GM18907 (cell line): Measurements from ENCODE around the gene ZNF470.

Experiments
- ATAC-seq: cut with Tn5 transposase; IDR thresholded peaks from one replicate; pipeline ENCODE4 v1.9.1; 2021; ENCODE audit warnings: mild to moderate bottlenecking, moderate library complexity; ENCODE audit not compliant: unreplicated experiment

The ZNF470 gene

GRCh38 chr19:56567274-56568120, at the start of gene ZNF470:
Gene ZNF470, plus strand, starts transcription at chr19:56567468. Its CDS starts 2,844 bp downstream, at chr19:56570312.
- ATAC-seq: peak; percentile 97

- no peak for ATAC-seq
Observed at GRCh38 chr19:56525214-56525860, 41.9 kb upstream of the ZNF470 start.

DNA sequence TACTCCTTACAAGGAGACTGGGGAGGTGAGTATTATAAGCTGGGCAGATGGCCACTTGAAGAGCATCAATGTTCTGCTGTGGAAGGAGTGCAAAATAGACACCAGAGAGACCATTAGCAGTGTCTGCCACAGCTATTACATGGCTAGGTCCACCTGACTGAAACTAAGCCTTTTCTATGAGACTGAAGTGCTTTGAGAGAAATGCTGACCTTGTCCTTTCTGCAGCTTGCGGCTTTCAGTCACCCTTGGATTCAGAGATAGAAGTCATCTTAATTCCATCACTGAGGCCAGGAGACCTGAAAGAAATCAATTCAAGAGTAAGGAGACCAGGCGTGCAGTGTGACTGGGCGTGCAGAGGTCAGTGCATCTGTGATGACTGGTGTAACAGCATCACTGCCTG, 29.8 kb upstream of the ZNF470 start:
- ATAC-seq: no peak

DNA sequence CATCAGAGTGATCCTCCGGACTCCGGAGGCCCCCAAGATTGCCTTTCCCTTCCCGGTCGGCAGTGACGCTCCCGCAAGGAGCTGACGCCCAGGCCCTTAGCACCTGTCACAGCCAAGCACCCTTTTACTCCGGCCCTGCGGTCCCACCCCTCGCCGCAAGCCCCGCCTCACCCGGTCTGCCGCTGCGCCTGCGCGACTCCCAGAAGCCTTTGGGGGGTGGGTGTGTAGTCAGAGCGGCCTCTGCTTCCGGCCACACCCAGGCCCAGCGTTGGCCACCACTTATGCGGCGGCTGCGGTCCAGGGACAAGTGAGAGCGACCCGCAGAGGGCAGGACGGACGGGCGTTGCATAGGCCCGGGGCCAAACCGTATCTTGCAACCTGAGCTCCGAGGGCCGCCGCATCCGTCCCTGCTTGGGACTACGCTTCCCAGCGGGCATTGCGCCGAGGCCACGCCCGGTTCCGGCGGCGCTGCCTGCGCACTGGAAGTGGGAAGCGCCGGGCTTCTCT, 29.0 kb upstream of the ZNF470 start:
- ATAC-seq: peak; percentile 82

GRCh38 chr19:56538761-56539263, 28.5 kb upstream of the ZNF470 start, which contains the start of gene ZFP28:
Gene ZFP28, plus strand, starts transcription at chr19:56538948. Its CDS starts 71 bp downstream, at chr19:56539019.
- ATAC-seq: peak; percentile 42

DNA sequence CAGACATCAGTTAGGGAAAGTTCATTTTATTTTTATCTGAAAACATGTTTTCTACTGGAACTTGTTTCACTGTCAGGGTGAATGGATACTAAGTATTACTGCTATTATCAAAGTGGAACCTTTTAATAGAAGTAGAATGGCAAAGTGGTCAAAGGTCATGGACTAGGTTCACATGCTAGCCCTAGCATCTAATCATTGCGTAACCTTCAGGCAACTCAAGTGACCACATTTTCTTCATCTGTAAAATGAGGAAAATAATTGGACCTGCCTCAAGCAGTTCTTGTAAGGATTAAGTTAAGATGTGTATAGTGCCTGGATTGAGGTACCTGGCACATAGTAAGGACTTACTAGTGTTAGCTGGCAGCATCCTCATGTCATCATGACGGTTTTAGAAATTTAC, 23.5 kb upstream of the ZNF470 start:
- ATAC-seq: no peak

- no peak for ATAC-seq
Observed at GRCh38 chr19:56547535-56547934, 19.7 kb upstream of the ZNF470 start.

DNA sequence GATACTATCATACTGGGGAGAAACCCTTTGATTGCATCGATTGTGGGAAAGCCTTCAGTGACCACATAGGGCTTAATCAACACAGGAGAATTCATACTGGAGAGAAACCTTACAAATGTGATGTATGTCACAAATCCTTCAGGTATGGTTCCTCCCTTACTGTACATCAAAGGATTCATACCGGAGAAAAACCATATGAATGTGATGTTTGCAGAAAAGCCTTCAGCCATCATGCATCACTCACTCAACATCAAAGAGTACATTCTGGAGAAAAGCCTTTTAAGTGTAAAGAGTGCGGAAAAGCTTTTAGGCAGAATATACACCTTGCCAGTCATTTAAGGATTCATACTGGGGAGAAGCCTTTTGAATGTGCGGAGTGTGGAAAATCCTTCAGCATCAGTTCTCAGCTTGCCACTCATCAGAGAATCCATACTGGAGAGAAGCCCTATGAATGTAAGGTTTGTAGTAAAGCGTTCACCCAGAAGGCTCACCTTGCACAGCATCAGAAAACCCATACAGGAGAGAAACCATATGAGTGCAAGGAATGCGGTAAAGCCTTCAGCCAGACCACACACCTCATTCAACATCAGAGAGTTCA, 12.9 kb upstream of the ZNF470 start:
- no peak for ATAC-seq

GRCh38 chr19:56562766-56563165, 4.5 kb upstream of the ZNF470 start:
- no peak for ATAC-seq

GRCh38 chr19:56566904-56567273, 379 bp upstream of the ZNF470 start:
- ATAC-seq: peak; percentile 32

DNA sequence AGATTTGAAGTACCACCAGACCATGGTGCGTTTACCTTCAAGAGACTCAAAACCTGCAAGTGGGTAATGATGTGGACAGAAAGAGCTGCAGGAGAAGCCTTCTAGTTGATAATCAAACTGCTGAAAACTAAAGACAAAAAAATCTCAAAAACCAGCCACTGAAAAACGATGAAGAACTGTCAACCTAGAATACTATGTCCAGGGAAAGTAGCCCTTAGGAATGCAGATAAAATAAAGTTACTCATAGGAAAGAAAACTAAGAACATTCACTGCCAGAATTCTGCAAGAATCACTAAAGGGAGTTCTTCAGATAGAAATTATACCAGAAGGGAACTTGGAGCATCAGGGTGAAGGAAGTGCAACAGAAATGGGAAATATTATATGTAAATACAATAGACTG, 5.3 kb downstream of the ZNF470 start:
- ATAC-seq: no peak

GRCh38 chr19:56573914-56574313, 6.6 kb downstream of the ZNF470 start:
- ATAC-seq: no peak

DNA sequence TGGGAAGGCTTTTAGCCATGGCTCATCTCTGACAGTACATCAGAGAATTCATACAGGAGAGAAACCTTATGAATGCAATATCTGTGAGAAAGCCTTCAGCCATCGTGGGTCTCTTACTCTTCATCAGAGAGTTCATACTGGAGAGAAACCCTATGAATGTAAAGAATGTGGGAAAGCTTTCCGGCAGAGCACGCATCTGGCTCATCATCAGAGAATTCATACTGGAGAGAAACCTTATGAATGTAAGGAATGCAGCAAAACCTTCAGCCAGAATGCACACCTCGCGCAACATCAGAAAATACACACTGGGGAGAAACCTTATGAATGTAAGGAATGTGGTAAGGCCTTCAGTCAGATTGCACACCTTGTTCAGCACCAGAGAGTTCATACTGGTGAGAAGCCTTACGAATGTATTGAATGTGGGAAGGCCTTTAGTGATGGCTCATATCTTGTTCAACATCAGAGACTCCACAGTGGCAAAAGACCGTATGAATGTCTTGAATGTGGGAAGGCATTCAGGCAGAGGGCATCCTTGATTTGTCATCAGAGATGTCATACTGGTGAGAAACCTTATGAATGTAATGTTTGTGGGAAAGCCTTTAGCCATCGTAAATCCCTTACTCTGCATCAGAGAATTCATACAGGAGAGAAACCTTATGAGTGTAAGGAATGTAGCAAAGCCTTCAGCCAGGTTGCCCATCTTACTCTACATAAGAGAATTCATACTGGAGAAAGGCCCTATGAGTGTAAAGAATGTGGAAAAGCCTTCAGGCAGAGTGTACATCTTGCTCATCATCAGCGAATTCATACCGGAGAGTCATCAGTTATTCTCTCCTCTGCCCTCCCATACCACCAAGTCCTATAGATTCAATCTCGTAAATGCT, 10.7 kb downstream of the ZNF470 start:
- ATAC-seq: no peak

DNA sequence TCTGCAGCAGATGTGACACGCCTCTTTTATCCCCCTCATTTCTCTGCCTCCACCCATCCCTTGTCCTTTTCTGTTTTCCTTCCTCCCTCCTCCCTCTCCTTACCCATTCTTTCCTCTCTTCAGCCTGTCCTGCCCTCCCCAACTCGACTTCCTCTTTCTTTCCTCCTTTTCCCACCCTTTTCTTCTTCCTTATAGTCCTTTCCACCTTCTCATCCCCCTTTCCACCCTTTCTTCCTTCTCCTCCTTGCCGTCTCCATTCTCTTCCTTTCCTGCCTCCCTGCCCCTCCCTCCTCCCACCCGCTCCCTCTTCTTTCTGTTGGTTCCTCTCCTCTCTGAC, 27.1 kb downstream of the ZNF470 start:
- ATAC-seq: no peak

GRCh38 chr19:56594783-56595547, 27.7 kb downstream of the ZNF470 start, which contains the start of gene ZNF71:
Gene ZNF71, plus strand, starts transcription at chr19:56595302. Its CDS starts 6,257 bp downstream, at chr19:56601559.
- peak; percentile 92 for ATAC-seq

- ATAC-seq: no peak
Observed at GRCh38 chr19:56595548-56595899, 28.3 kb downstream of the ZNF470 start.

DNA sequence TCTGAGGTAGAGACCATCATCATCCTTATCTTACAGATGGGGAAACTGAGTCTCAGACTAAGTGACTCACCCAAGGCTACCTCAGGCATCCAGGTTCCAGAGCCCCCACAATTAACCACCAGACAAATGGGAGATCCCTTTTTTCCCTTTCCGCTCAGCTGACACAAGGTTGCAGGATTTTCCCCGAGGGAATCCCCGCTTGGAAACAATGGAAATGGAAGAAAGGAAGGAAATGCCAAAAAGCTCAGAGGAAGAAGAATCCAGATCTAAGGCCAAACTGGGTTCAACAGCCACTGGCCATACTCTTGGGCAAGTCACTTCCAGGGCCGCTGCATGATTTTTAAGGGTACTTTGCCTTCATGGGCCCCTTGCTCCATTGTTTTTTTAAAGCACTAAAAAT, 29.4 kb downstream of the ZNF470 start:
- no peak for ATAC-seq

DNA sequence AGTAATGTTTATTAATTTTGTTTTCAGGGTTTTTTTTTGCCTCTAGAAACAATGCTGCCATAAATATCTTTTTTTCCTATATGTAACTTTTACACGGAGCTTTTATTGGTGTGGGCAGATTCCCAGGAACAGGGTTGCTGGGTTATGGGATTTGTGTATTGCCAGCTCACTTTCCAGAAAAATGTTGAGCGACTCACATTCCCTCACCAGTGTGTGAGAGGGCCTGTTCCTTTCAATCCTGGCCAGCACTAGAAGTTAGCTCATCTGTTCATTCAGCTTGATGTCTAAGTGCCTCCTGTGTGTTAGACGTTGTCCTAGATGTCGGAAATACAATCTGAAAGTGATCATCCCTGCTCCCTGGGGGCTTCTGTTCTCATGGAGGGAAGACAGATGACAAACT, 30.4 kb downstream of the ZNF470 start:
- no peak for ATAC-seq

DNA sequence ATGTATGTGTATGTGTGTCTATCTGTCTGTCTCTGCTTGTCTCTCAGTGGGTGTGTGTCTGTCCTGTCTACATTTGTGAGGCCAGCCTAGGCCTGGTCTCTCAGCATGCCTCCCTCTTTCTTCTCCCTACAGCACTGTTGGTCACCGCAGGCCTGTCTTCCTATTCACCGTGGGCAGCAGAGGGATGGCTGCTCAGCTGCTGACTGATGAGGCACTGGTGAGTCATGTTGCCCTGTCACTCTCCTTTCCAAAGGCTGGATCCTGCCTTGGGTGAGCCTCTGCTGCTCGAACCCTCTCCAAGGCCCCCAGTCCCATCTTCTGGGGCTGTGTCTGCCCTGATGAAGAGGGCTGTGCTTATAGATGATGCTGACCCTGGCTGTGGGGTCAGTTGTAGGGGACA, 34.1 kb downstream of the ZNF470 start:
- no peak for ATAC-seq

- no peak for ATAC-seq
Observed at GRCh38 chr19:56603829-56604228, 36.6 kb downstream of the ZNF470 start.
